Stimulated activated naive CD8-positive, alpha-beta T cell treated with anti-CD3 and anti-CD28 coated beads, Interleukin-15, Interleukin-2, amounts not matched to agents 100 ng/mL and 50 ng/mL, for 24 hours (primary cell): ENCODE measurements around the gene CILP.

Experiments
- H3K27ac Mint-ChIP-seq: one replicate; pipeline ENCODE4 v1.8.0; 2021; ENCODE audit warnings: mild to moderate bottlenecking, mixed read lengths
- H3K27me3 Mint-ChIP-seq: one replicate; pipeline ENCODE4 v1.8.0; 2021; ENCODE audit warnings: mixed read lengths
- H3K36me3 Mint-ChIP-seq: one replicate; pipeline ENCODE4 v1.8.0; 2021; ENCODE audit warnings: low read depth, mixed read lengths
- H3K4me1 Mint-ChIP-seq: one replicate; pipeline ENCODE4 v1.8.0; 2021; ENCODE audit warnings: low read depth, mixed read lengths
- H3K4me3 Mint-ChIP-seq: one replicate; pipeline ENCODE4 v1.8.0; 2021; ENCODE audit warnings: mild to moderate bottlenecking, mixed read lengths
- H3K9me3 Mint-ChIP-seq: one replicate; pipeline ENCODE4 v1.8.0; 2021; ENCODE audit warnings: mixed read lengths

CILP gene

GRCh38 chr15:65164139-65164538 is 47.1 kb downstream of the CILP start:
- H3K27me3 Mint-ChIP-seq = no peaks in the 10 kb centered on the region
- no peak overlapping the region for H3K4me3 Mint-ChIP-seq
- no peak overlapping the region for H3K27ac Mint-ChIP-seq
- H3K4me1 Mint-ChIP-seq = no peaks in the 10 kb centered on the region
- peaks cover 27% of the 10 kb centered on the region for H3K36me3 Mint-ChIP-seq
- no peaks in the 10 kb centered on the region for H3K9me3 Mint-ChIP-seq

DNA sequence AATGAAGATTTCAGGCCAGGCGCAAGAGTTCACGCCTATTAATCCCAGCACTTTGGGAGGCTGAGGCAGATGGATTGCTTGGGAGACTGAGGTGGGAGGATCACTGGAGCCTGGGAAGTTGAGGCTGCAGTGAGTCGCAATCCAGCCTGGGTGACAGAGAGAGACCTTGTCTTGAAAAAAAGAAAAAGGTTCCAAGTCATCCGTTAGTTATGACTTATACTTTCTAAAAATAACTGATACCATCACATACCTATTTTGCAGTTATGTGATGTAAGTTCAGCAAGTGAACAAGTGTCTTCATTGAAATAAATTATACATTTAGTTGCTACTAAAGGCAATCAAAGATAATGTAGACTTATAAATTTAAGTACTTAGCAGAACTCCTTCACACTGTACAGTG is 48.2 kb downstream of the CILP start:
- no peak overlapping the region for H3K4me3 Mint-ChIP-seq
- no peaks in the 10 kb centered on the region for H3K27me3 Mint-ChIP-seq
- H3K9me3 Mint-ChIP-seq = no peaks in the 10 kb centered on the region
- H3K36me3 Mint-ChIP-seq = peaks cover 28% of the 10 kb centered on the region
- no peak overlapping the region for H3K27ac Mint-ChIP-seq
- no peaks in the 10 kb centered on the region for H3K4me1 Mint-ChIP-seq

DNA sequence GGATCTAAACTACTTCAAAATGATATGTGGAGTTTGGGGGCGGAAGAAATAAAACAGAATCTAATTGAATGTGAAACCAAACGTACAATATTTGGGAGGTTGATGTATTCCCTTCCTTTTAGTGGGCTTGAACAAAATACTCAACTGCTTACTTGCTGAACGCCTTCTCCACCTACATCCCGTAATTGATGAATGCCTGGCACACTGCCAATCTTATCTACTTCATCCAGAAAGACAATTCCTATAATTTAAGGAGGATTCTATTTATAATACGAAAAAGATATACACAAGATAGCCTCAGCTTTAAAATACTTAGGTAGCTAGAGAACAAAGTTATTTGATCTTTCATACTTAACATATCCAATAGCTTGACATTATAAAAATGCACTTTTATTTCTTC is 54.6 kb downstream of the CILP start:
- Mint-ChIP-seq H3K27ac (no peak overlapping the region), H3K4me1 (no peaks in the 10 kb centered on the region), H3K9me3 (no peaks in the 10 kb centered on the region), H3K36me3 (peaks cover 56% of the 10 kb centered on the region), H3K27me3 (no peaks in the 10 kb centered on the region), H3K4me3 (no peak overlapping the region)

- Mint-ChIP-seq H3K4me1 (no peaks in the 10 kb centered on the region), H3K27ac (peak overlapping the region; percentile 27), H3K36me3 (peaks cover 59% of the 10 kb centered on the region), H3K27me3 (no peaks in the 10 kb centered on the region), H3K9me3 (no peaks in the 10 kb centered on the region), H3K4me3 (no peak overlapping the region)
Observed at GRCh38 chr15:65154720-65155119, 56.6 kb downstream of the CILP start.

DNA sequence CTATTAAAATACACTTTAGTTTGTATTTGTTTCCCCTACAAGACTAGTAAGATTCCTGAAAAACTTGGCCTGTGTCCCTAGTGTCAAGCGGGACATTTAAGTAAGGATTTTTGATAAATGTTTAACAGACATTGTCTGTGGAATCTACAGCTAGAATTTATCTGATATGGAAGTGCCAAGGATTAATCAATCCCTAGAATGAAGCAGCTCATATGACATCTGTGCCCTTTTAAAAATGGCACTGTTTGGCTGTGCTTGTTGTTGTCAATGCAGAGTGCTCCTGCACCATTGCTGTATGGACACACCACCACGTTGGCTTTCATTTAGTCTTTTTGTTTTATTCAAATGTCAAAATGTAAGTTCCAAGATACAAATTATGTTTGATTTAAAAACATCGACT is 63.4 kb downstream of the CILP start:
- H3K4me1 Mint-ChIP-seq = no peaks in the 10 kb centered on the region
- peaks cover 25% of the 10 kb centered on the region for H3K36me3 Mint-ChIP-seq
- no peak overlapping the region for H3K4me3 Mint-ChIP-seq
- H3K27me3 Mint-ChIP-seq = no peaks in the 10 kb centered on the region
- H3K9me3 Mint-ChIP-seq = no peaks in the 10 kb centered on the region
- H3K27ac Mint-ChIP-seq = peak overlapping the region; percentile 5

DNA sequence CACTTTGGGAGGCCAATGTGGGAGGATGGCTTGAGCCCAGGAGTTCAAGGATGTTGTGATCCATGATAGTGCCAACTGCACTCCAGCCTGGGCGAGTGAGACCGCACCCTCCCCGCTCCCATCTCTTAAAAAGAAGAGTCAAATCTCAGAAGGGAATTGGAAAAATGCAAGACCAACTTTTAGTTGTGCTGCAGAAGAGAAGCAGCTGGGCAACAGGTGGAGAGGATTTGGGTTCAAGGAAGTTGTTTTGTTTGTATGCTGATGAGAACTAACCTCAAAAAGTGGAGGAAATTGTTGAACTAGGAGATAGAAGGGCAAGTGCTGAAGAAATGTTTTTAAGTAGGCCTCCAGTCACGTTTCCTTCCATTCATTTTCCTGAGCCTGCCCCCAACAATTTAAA is 64.8 kb downstream of the CILP start:
- H3K36me3 Mint-ChIP-seq = peaks cover 15% of the 10 kb centered on the region

More for the DNA sequence above, 64.8 kb downstream of the CILP start:
- no peaks in the 10 kb centered on the region for H3K9me3 Mint-ChIP-seq
- H3K27me3 Mint-ChIP-seq = no peaks in the 10 kb centered on the region
- no peaks in the 10 kb centered on the region for H3K4me1 Mint-ChIP-seq
- H3K4me3 Mint-ChIP-seq = no peak overlapping the region
- no peak overlapping the region for H3K27ac Mint-ChIP-seq
